NCI-H524 treated with DMSO at 0.1 percent for 48 hours (cell line): ENCODE measurements around the gene ISX.

Experiments
- DNase-seq: peaks from one replicate; lab custom pipeline; 2025; lab: John Stamatoyannopoulos, UW

ISX gene

GRCh38 chr22:35053060-35053835 lies 12.7 kb upstream of the ISX start:
- no peak for DNase-seq

GRCh38 chr22:35054064-35054463 lies 11.9 kb upstream of the ISX start:
- no peak for DNase-seq

- DNase-seq, result no peak
These were observed 9.5 kb upstream of the ISX start for GRCh38 chr22:35056486-35056885.

GRCh38 chr22:35057155-35057554 lies 8.8 kb upstream of the ISX start:
- no peak for DNase-seq

GRCh38 chr22:35059632-35060031 lies 6.3 kb upstream of the ISX start:
- DNase-seq, result no peak

- DNase-seq, result no peak
These were observed 1.3 kb upstream of the ISX start for GRCh38 chr22:35064664-35065063.

- DNase-seq, result no peak
These were observed 775 bp upstream of the ISX start for GRCh38 chr22:35065183-35065582.

GRCh38 chr22:35066768-35067167 lies 810 bp downstream of the ISX start:
- no peak for DNase-seq

- DNase-seq, result no peak
These were observed 3.6 kb downstream of the ISX start for GRCh38 chr22:35069541-35069940.

- peak; percentile 23 for DNase-seq
These were observed 4.6 kb downstream of the ISX start for GRCh38 chr22:35070451-35071093.

GRCh38 chr22:35071784-35072183 lies 5.8 kb downstream of the ISX start:
- DNase-seq, result no peak

- DNase-seq, result no peak
These were observed 7.0 kb downstream of the ISX start for GRCh38 chr22:35072925-35073324.

GRCh38 chr22:35074583-35074982 lies 8.6 kb downstream of the ISX start:
- DNase-seq, result no peak

- DNase-seq, result no peak
These were observed 10.7 kb downstream of the ISX start for GRCh38 chr22:35076630-35077029.

GRCh38 chr22:35085621-35086020 lies 19.7 kb downstream of the ISX start:
- no peak for DNase-seq

GRCh38 chr22:35089139-35089538 lies 23.2 kb downstream of the ISX start:
- DNase-seq, result no peak

- no peak for DNase-seq
These were observed 26.4 kb downstream of the ISX start for GRCh38 chr22:35092406-35092805.

- DNase-seq, result no peak
These were observed 33.0 kb downstream of the ISX start for GRCh38 chr22:35098921-35099320.

GRCh38 chr22:35099883-35100282 lies 33.9 kb downstream of the ISX start:
- no peak for DNase-seq

GRCh38 chr22:35102663-35103062 lies 36.7 kb downstream of the ISX start:
- no peak for DNase-seq

- DNase-seq, result no peak
These were observed 37.8 kb downstream of the ISX start for GRCh38 chr22:35103761-35104160.

GRCh38 chr22:35104491-35104890 lies 38.5 kb downstream of the ISX start:
- DNase-seq, result no peak

- no peak for DNase-seq
These were observed 43.7 kb downstream of the ISX start for GRCh38 chr22:35109616-35110015.

- no peak for DNase-seq
These were observed 45.3 kb downstream of the ISX start for GRCh38 chr22:35111244-35111643.
